Left lobe of liver (tissue), 2 donors: Measurements from ENCODE around the gene SH2D5. TPM values are rescaled to one million over a fixed set of nuclear protein-coding genes. Genes with fewer than 3 reads are reported as not detected.
"Not testable (repeated sequence)": the region's sequence is repeated elsewhere in the genome, so short reads cannot be mapped to it uniquely, and the experiment has no call there.

Source experiments
- ATAC-seq: fragments of 200-7000 bp; cut with Tn5 transposase; one replicate; pipeline ENCODE4 v1.9.1; 2020; ENCODE audit warnings: mild to moderate bottlenecking, moderate library complexity
- DNase-seq: peaks from one replicate; pipeline ENCODE4 v3.0.0-alpha.2; 2020; ENCODE audit warnings: low spot score
- total RNA-seq: library from RNA; stranded (reverse); gene quantifications from one replicate; pipeline ENCODE4 v1.2.1, GENCODE V29; 2021
- donor health status: DM: no; HTN: no; CAD: no; lungs with moderate emphysema.
- donor health status: DM: no; HTN: yes; CAD: no.

The SH2D5 gene
- total RNA-seq, 1 donor from 2014 or later, result 0.30 TPM

GRCh38 chr1:20728371-20729154 is 3.9 kb downstream of the SH2D5 start:
- DNase-seq (peak; percentile 43), ATAC-seq (no peak)

GRCh38 chr1:20727746-20728316 is 4.7 kb downstream of the SH2D5 start:
- peak; percentile 41 for DNase-seq
- no peak for ATAC-seq

DNA sequence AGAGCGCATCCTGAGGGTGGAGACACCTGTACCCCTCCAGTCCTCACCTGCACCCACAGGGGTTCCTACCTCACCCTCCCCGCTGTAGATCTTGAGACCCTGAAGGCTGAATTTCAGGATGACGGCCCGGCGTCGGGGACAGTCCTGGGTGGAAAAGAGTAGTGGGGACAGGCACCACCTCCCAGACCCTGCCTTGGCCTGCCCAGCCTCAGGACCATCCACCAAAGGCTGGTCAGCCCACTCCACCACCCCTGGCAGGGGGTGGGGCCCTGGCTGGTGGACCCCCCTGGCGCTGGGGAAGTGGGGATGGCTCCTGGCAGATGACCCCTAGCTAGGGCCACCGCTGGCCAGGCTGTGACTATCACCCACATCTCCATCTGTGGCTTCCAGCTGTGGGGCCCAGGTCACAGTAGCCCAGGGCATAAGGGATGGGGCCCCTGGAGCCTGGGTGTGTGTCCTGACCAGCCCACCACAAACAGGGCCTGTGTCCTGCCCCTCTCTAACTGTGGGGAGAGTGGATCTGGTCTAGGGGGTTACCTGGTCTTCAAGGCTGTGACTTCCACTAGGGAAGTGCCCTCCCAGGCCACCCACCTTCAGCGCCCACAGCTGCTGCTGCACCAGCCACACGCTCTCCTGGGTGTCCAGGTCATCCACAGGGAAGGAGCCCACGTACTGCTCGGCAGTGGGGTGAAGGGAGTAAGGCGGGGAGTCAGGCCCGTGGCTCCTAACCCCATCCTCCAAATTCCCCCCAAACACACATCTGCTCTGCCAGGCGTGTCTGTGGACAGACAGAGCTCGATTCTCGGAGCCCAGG is 5.4 kb downstream of the SH2D5 start:
- DNase-seq, result peak; percentile 41
- no peak for ATAC-seq

- DNase-seq (peak; percentile 46), ATAC-seq (no peak)
Observed at GRCh38 chr1:20726118-20726911, 6.2 kb downstream of the SH2D5 start.

- DNase-seq (peak; percentile 45), ATAC-seq (no peak)
Observed at GRCh38 chr1:20725189-20726117, 7.0 kb downstream of the SH2D5 start.

DNA sequence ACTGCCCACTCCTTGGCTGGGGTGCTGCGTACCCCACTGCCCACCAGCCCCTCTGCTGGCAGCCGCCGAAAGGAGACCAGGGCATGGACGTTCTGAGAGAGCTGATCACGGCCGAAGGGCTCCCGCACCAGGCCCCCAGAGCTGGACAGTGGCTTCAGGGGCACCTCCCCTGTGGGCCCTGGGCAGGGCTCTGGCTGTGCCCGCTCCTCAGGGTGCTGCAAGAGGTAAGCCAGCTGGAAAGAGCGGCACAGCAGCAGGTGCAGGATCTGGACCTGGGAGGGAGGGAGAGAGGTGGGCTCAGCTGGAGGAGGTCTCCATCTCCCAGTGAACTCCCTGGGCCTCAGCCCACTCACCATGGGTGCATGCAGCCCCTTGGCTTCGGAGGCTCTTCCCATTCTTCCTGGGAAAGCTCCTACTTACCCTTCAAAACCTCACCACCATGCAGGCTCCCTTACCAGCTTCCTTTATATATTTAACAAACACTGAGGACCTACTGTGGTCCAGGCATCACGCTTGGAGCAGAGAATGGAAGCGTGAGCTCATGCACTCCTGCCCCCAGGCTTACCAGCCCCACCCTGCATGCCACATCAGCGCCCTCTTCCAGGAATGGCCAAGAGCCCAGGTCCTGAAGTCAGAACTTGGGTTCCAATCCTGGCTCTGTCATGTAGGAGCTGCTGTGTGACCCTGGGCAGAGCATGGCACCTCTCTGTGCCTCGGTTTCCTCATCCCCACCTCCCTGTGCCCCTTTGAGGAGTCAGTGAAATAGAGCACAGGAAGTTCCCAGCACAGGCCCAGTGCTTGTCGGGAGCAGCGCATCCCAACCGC is 7.9 kb downstream of the SH2D5 start:
- ATAC-seq (no peak), DNase-seq (peak; percentile 37)

GRCh38 chr1:20723537-20724363 is 8.8 kb downstream of the SH2D5 start:
- peak; percentile 45 for DNase-seq
- no peak for ATAC-seq

DNA sequence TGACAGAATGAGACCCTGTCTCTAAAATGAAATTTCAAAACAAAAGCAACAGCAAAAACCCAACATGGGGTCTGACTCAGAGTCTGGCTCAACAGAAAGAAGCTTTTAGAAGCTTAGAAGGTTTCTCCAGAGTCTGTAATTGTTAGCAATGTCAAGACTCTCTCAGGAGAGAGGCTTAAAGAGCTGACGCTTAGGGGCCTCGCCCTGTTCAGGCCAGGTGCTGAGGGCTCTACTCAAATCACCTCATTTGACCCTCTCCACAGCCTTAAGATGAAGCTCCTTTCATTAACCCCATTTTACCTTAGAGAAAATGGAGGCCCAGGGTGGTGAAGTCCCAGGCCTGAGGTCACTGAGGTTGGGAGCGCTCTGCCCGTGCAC is 9.4 kb downstream of the SH2D5 start:
- ATAC-seq (no peak), DNase-seq (no peak)

GRCh38 chr1:20721117-20722061 is 11.1 kb downstream of the SH2D5 start:
- DNase-seq, result no peak

DNA sequence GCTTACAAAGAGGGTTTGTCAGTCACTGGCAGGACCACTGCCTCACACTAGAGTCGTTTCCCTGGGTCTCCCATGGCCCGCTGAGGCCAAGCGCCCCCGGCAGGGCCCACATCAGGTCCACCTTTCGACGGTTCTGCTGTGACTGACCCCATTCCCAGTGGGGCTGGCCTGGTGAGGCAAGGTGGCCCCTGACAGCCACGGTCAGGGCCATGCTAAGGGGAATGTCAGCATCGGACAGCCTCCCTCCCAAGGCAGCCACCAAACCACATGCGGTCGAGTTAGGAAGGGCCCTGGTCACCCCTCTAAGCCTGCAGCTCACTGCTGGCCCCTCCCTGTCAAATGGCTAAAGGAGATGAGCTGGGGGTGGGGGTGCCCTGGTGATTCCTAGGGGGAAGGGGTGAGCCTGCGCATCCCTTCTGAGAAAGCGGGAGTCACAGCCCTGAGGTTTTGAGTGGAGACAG is 11.8 kb downstream of the SH2D5 start:
- DNase-seq (no peak), ATAC-seq (no peak)

More at GRCh38 chr1:20721117-20722061, 11.1 kb downstream of the SH2D5 start:
- no peak for ATAC-seq

- ATAC-seq, result no peak
- no peak for DNase-seq
Observed at GRCh38 chr1:20719871-20720620, 12.5 kb downstream of the SH2D5 start.

DNA sequence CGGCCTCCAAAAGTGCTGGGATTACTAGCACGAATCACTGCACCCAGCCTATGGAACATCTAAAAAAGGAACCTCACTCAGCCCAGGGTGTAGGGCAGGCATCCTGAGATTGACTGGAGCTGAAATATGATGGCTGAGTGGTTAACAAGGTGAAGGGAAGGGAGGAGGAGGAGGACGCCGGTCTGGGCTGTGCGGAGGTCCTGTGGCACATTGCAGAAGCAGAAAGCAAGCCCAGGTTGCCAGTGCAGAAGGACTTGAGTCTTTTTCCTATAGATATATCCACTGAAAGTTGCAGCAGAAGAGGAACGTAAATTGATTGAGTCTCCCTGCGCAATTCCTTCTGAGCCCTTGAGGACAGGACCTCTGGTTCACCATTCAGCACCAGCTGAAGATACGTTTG is 13.2 kb downstream of the SH2D5 start:
- no peak for DNase-seq
- ATAC-seq, result no peak

DNA sequence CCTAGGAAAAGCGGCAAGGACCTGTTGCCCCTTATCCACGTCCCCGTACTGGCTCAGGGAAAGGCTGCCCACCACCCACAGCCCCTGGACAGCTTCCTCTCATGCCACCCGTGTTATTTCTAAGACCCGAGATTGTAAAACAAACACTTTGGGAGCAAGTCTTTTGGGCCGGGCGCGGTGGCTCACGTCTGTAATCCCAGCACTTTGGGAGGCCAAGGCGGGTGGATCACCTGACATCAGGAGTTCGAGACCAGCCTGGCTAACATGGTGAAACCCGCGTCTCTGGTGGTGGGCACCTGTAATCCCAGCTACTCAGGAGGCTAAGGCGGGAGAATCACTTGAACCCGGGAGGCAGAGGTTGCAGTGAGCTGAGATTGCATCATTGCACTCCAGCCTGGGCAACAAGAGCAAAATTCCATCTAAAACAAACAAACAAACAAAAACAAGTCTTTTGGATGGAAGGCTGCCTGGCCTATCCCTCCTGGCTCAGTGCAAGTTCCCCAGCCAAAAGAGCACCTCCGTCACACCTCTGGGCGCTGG is 14.1 kb downstream of the SH2D5 start:
- not testable (repeated sequence) for DNase-seq, ATAC-seq

- peak; percentile 88 for ATAC-seq
Observed at GRCh38 chr1:20717452-20718342, 14.8 kb downstream of the SH2D5 start, which contains the start of gene KIF17. KIF17 (minus strand) TSS chr1:20718007; CDS start chr1:20717706, 301 bp downstream.

GRCh38 chr1:20716232-20716631 is 16.3 kb downstream of the SH2D5 start:
- no peak for DNase-seq
- no peak for ATAC-seq

More at GRCh38 chr1:20717452-20718342, 14.8 kb downstream of the SH2D5 start, which contains the start of gene KIF17:
- peak; percentile 84 for DNase-seq
